ENCODE measurements around the gene DCANP1. TPM values are rescaled to one million over a fixed set of nuclear protein-coding genes. Genes with fewer than 3 reads are reported as not detected.

DCANP1 gene
- total and polyA plus RNA-seq, 9 of the 15 experiments (the other 6 are each of a cell fraction or from before 2014, with no cell fraction given), result not detected

- POLR2A ChIA-PET, result interaction anchor here (1.1 to 1.8 kb wide), 4 partner anchors 9 to 92 kb away, joined by 3 to 9 read pairs (median 6); no protein-coding TSS in a partner anchor
- no peaks in the 10 kb centered on the region for H4K20me1 ChIP-seq (replicated peaks; ENCODE audit: control insufficient read depth, insufficient read depth, low read length)
- TF ChIP-seq GATAD2A (IDR thresholded peaks at IDR 0.05) (no peak), ZFP1 (CRISPR knock-in tag; IDR thresholded peaks at IDR 0.05) (no peak), HDAC3 (IDR thresholded peaks at IDR 0.05; ENCODE audit: borderline replicate concordance, partially characterized antibody) (no peak), SNIP1 (IDR thresholded peaks at IDR 0.05; ENCODE audit: low read depth) (no peak), ZNF699 (CRISPR knock-in tag; IDR thresholded peaks at IDR 0.05; ENCODE audit: insufficient replicate concordance) (no peak), HOXB6 (CRISPR knock-in tag; IDR thresholded peaks at IDR 0.05; ENCODE audit: borderline replicate concordance) (no peak), TAF1 (IDR thresholded peaks at IDR 0.05; ENCODE audit: control insufficient read depth, extremely low read depth, insufficient read depth, low read length, severe bottlenecking) (no peak), PHB (CRISPR knock-in tag; IDR thresholded peaks at IDR 0.05) (no peak), MYC (IDR thresholded peaks at IDR 0.05; ENCODE audit: low read depth, low read length) (no peak), MYC (CRISPR knock-in tag; IDR thresholded peaks at IDR 0.05; ENCODE audit: borderline replicate concordance, low read depth) (no peak), HDGF (IDR thresholded peaks at IDR 0.05) (no peak), NONO (IDR thresholded peaks at IDR 0.05; ENCODE audit: low read depth in 2 of 2, low read length in 1 of 2) (no peak)
- TF ChIP-seq, protein P1, sequence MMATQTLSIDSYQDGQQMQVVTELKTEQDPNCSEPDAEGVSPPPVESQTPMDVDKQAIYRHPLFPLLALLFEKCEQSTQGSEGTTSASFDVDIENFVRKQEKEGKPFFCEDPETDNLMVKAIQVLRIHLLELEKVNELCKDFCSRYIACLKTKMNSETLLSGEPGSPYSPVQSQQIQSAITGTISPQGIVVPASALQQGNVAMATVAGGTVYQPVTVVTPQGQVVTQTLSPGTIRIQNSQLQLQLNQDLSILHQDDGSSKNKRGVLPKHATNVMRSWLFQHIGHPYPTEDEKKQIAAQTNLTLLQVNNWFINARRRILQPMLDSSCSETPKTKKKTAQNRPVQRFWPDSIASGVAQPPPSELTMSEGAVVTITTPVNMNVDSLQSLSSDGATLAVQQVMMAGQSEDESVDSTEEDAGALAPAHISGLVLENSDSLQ (IDR thresholded peaks at IDR 0.05), result no peak
- CTCF ChIA-PET (ENCODE audit: low intra/inter-chr PET ratio), result no interaction called here
- BruUV-seq (replicated peaks), result no TSS peak
- H3K27me3 ChIP-seq (ENCODE audit: control insufficient read depth in 2 of 2, insufficient read depth in 2 of 2, low read length in 2 of 2), result no peaks in the 10 kb centered on the region
- ATAC-seq (no peak), DNase-seq (ENCODE audit: extremely low read depth in 1 of 4, low spot score in 3 of 4) (peak in 1 of 4 experiments; percentile 6), FAIRE-seq (no peak)
- peak overlapping the region in 1 of 2 experiments; percentile 64; a peak in 2 of 4 replicates for H3K9ac ChIP-seq (ENCODE audit: insufficient read depth in 1 of 2, low read depth in 2 of 2, low read length in 2 of 2)
- no peak overlapping the region for H3K4me2 ChIP-seq (ENCODE audit: insufficient read depth, low read length)
- peaks cover 36 to 41% of the 10 kb centered on the region in 2 experiments for H3K4me1 ChIP-seq (replicated peaks in 1 of 2; ENCODE audit: control insufficient read depth in 2 of 2, insufficient read depth in 2 of 2, low read length in 2 of 2)
- no peak overlapping the region for H3K27ac ChIP-seq (ENCODE audit: extremely low read depth, low read depth, low read length)
- no peaks in the 10 kb centered on the region for H3K36me3 ChIP-seq (ENCODE audit: control insufficient read depth, insufficient read depth, low read length)
- WGBS (ENCODE audit: insufficient coverage, low coverage, missing lambda C conversion rate), result 76% methylated on average over 23 of the region's 24 CpGs
- H3K4me3 ChIP-seq, result no peak overlapping the region
- H3K79me2 ChIP-seq (ENCODE audit: control insufficient read depth, insufficient read depth, low read length), result no peaks in the 10 kb centered on the region
- in situ Hi-C loops (cut with MboI) (no loop called here), intact Hi-C loops (cut with micrococcal nuclease) (no loop called here)
- H3K9me1 ChIP-seq (ENCODE audit: control insufficient read depth, insufficient read depth, low read length), result no peaks in the 10 kb centered on the region
- H2AFZ ChIP-seq (ENCODE audit: low read depth, low read length), result peak overlapping the region; percentile 98
- no peaks in the 10 kb centered on the region for H3K9me3 ChIP-seq (replicated peaks; ENCODE audit: control insufficient read depth, insufficient read depth, low read depth, low read length)
These were observed 12.3 kb downstream of the DCANP1 start for GRCh38 chr5:135434591-135435466.
